Activated T-cell treated with anti-CD3 and anti-CD28 coated beads for 1 hour (primary cell): ENCODE measurements around the gene GSN.

Experiments used
- DNase-seq: peaks from one replicate; pipeline ENCODE4 v3.0.0-alpha.2; 2020; ENCODE audit warnings: low read depth

GSN gene

GRCh38 chr9:121372239-121373010 lies 104.5 kb downstream of the GSN start:
- no peak for DNase-seq

GRCh38 chr9:121373011-121373729 lies 105.2 kb downstream of the GSN start:
- no peak for DNase-seq

GRCh38 chr9:121376214-121376830 lies 108.4 kb downstream of the GSN start:
- DNase-seq: no peak

GRCh38 chr9:121380846-121381245 lies 112.9 kb downstream of the GSN start:
- no peak for DNase-seq
